Measurements from ENCODE around the gene PLCB3. TPM values are rescaled to one million over a fixed set of nuclear protein-coding genes. Genes with fewer than 3 reads are reported as not detected.

Gene PLCB3
- total RNA-seq, 1 experiment from 2014 or later: 80.2 TPM

DNA sequence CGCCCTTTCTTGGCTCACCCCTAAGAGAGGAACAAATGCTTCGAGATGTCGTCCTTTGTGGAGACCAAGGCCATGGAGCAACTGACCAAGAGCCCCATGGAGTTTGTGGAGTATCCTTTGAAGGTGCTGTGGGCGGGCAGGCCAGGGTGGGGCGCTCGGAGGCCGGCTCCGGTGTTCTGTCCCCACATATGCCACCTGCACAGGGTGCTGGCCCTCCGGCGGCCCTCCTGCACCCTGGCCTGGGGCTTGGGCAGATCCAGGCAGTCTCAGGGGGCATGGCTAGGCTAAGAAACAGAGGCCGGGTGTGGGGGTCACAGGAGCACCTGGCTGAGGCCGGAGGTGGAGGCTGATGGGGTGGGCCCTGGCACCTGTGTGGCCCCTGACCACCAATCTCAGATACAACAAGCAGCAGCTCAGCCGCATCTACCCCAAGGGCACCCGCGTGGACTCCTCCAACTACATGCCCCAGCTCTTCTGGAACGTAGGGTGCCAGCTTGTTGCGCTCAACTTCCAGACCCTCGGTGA is 10.3 kb downstream of the PLCB3 start:
- H3K23me2 ChIP-seq (ENCODE audit: insufficient read length, low read depth, low read length, poor library complexity, severe bottlenecking): no peaks in the 10 kb centered on the region
- H2AK5ac ChIP-seq (ENCODE audit: insufficient read length, low read length): no peak overlapping the region
- DNase-seq: no peak
- H3K14ac ChIP-seq (ENCODE audit: insufficient read depth, low read length): no peak overlapping the region
- H3T11ph ChIP-seq (ENCODE audit: low read length): no peak overlapping the region
- no peaks in the 10 kb centered on the region for H3K79me2 ChIP-seq (ENCODE audit: insufficient read depth, low read length)
- no peaks in the 10 kb centered on the region for H3K79me1 ChIP-seq (ENCODE audit: insufficient read depth, low read depth, low read length, poor library complexity, severe bottlenecking)
- no CpG with 5 or more reads among the region's 18 CpGs for WGBS (ENCODE audit: extremely low coverage, insufficient read length, low lambda C conversion rate)
- no peak overlapping the region for H4K8ac ChIP-seq (replicated peaks; ENCODE audit: insufficient read length, low read depth, low read length)
- H3K18ac ChIP-seq (ENCODE audit: insufficient read length, low read depth, low read length): no peak overlapping the region
- H3K9me3 Mint-ChIP-seq: no peaks in the 10 kb centered on the region
- H4K5ac ChIP-seq (ENCODE audit: insufficient read length, low read depth, low read length): no peak overlapping the region
- peaks cover 51 to 87% (median 69%) of the 10 kb centered on the region in 3 experiments for H3K36me3 Mint-ChIP-seq (ENCODE audit: insufficient read depth in 1 of 3, low read depth in 3 of 3)
- H2BK20ac ChIP-seq (ENCODE audit: low read depth, low read length, poor library complexity, severe bottlenecking): no peak overlapping the region
- no peak overlapping the region for H3K4ac ChIP-seq (ENCODE audit: low read depth, low read length)
- H4K20me1 ChIP-seq (ENCODE audit: control insufficient read depth, insufficient read depth, insufficient read length): no peaks in the 10 kb centered on the region
- no peaks in the 10 kb centered on the region for H3K27me3 ChIP-seq (ENCODE audit: insufficient read depth, low read length)
- no peaks in the 10 kb centered on the region for H3K4me1 ChIP-seq (ENCODE audit: insufficient read depth, low read length)
- H2BK5ac ChIP-seq (ENCODE audit: insufficient read length, low read length): no peak overlapping the region
- H3K27me3 Mint-ChIP-seq (ENCODE audit: low read depth): no peaks in the 10 kb centered on the region
- H2BK15ac ChIP-seq (ENCODE audit: low read depth, low read length): no peak overlapping the region
- H4K91ac ChIP-seq (ENCODE audit: insufficient read length, low read depth, low read length): no peak overlapping the region
- H3K4me1 Mint-ChIP-seq: peaks cover 0 to 8% of the 10 kb centered on the region in 2 experiments; a peak in 3 of 4 replicates
- H2AFZ ChIP-seq (ENCODE audit: low read length): no peak overlapping the region
- no peak overlapping the region for H3K56ac ChIP-seq (ENCODE audit: insufficient read length, low read depth, low read length)
- no peak overlapping the region for H3K27ac Mint-ChIP-seq
- no peak overlapping the region for H3K23ac ChIP-seq (ENCODE audit: insufficient read length, low read depth, low read length)
- no peak overlapping the region for H2BK120ac ChIP-seq (ENCODE audit: low read depth, low read length, poor library complexity, severe bottlenecking)
- no peaks in the 10 kb centered on the region for H3K9me3 ChIP-seq (ENCODE audit: control insufficient read depth, low read depth, low read length)
- no peak overlapping the region for H3K4me2 ChIP-seq (ENCODE audit: insufficient read depth, insufficient read length, low read length)
- H3K4me3 Mint-ChIP-seq: no peak overlapping the region; a peak in 1 of 5 replicates
- no peak overlapping the region for H2BK12ac ChIP-seq (ENCODE audit: insufficient read length, low read depth, low read length)
- H3K27ac ChIP-seq (ENCODE audit: insufficient read length, low read depth, low read length): no peak overlapping the region
- no peak overlapping the region for H3K9ac ChIP-seq (ENCODE audit: extremely low read depth, insufficient read length, low read length)
- TF ChIP-seq, protein P1, sequence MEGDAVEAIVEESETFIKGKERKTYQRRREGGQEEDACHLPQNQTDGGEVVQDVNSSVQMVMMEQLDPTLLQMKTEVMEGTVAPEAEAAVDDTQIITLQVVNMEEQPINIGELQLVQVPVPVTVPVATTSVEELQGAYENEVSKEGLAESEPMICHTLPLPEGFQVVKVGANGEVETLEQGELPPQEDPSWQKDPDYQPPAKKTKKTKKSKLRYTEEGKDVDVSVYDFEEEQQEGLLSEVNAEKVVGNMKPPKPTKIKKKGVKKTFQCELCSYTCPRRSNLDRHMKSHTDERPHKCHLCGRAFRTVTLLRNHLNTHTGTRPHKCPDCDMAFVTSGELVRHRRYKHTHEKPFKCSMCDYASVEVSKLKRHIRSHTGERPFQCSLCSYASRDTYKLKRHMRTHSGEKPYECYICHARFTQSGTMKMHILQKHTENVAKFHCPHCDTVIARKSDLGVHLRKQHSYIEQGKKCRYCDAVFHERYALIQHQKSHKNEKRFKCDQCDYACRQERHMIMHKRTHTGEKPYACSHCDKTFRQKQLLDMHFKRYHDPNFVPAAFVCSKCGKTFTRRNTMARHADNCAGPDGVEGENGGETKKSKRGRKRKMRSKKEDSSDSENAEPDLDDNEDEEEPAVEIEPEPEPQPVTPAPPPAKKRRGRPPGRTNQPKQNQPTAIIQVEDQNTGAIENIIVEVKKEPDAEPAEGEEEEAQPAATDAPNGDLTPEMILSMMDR (conservative IDR thresholded peaks at IDR 0.05): no peak

Data from H9 (cell line).